ENCODE measurements around the gene DIRAS1.

- no peak for TF ChIP-seq POLR2A (IDR thresholded peaks at IDR 0.05)
- no peak for TF ChIP-seq CTCF (IDR thresholded peaks at IDR 0.05)
Observed at GRCh38 chr19:2678044-2678671, 43.0 kb downstream of the DIRAS1 start.
